Measurements from ENCODE around the gene DCUN1D3. TPM values are rescaled to one million over a fixed set of nuclear protein-coding genes. Genes with fewer than 3 reads are reported as not detected.
A peak's percentile ranks its signal among the peaks of the same experiment; 100 is the strongest.

Gene DCUN1D3
- total RNA-seq, 1 experiment from 2014 or later = 16.1 TPM

- peak overlapping the region; percentile 99 for H3K14ac ChIP-seq (ENCODE audit: insufficient read depth, low read length)
- H3K27me3 ChIP-seq (ENCODE audit: insufficient read depth, low read length) = no peaks in the 10 kb centered on the region
- no peak overlapping the region for H3K23ac ChIP-seq (ENCODE audit: insufficient read length, low read depth, low read length)
- Mint-ChIP-seq H3K4me1 (peaks cover 51 to 55% of the 10 kb centered on the region in 2 experiments), H3K27me3 (ENCODE audit: low read depth) (no peaks in the 10 kb centered on the region), H3K36me3 (ENCODE audit: insufficient read depth in 1 of 3, low read depth in 3 of 3) (peaks cover 3 to 20% (median 18%) of the 10 kb centered on the region in 3 experiments; a peak in 6 of 7 replicates), H3K9me3 (no peaks in the 10 kb centered on the region; a peak in 1 of 5 replicates), H3K27ac (peak overlapping the region; percentile 99 to 100 (median 100)), H3K4me3 (peak overlapping the region; percentile 75 to 96)
- H2BK20ac ChIP-seq (ENCODE audit: low read depth, low read length, poor library complexity, severe bottlenecking) = no peak overlapping the region
- peaks cover 5% of the 10 kb centered on the region for H3K79me1 ChIP-seq (ENCODE audit: insufficient read depth, low read depth, low read length, poor library complexity, severe bottlenecking)
- no peak overlapping the region for H2BK5ac ChIP-seq (ENCODE audit: insufficient read length, low read length)
- H3K27ac ChIP-seq (ENCODE audit: insufficient read length, low read depth, low read length) = peak overlapping the region; percentile 48
- H3K23me2 ChIP-seq (ENCODE audit: insufficient read length, low read depth, low read length, poor library complexity, severe bottlenecking) = peaks cover 14% of the 10 kb centered on the region
- peak overlapping the region; percentile 64 for H2BK120ac ChIP-seq (ENCODE audit: low read depth, low read length, poor library complexity, severe bottlenecking)
- H4K8ac ChIP-seq (replicated peaks; ENCODE audit: insufficient read length, low read depth, low read length) = no peak overlapping the region
- no peak for TF ChIP-seq CTCF (conservative IDR thresholded peaks at IDR 0.05)
- no peak overlapping the region for H2BK15ac ChIP-seq (ENCODE audit: low read depth, low read length)
- no peak overlapping the region for H2AK5ac ChIP-seq (ENCODE audit: insufficient read length, low read length)
- no peaks in the 10 kb centered on the region for H3K9me3 ChIP-seq (ENCODE audit: control insufficient read depth, low read depth, low read length)
- H3K18ac ChIP-seq (ENCODE audit: insufficient read length, low read depth, low read length) = peak overlapping the region; percentile 99
- peak overlapping the region; percentile 52; the same call in 1 of the 2 replicates for H3K4ac ChIP-seq (ENCODE audit: low read depth, low read length)
- no peak overlapping the region for H3T11ph ChIP-seq (ENCODE audit: low read length)
- H2AFZ ChIP-seq (ENCODE audit: low read length) = no peak overlapping the region
- no peaks in the 10 kb centered on the region for H4K20me1 ChIP-seq (ENCODE audit: control insufficient read depth, insufficient read depth, insufficient read length)
- peak overlapping the region; percentile 31 for H4K91ac ChIP-seq (ENCODE audit: insufficient read length, low read depth, low read length)
- peak overlapping the region; percentile 79 for H3K4me2 ChIP-seq (ENCODE audit: insufficient read depth, insufficient read length, low read length)
- no CpG with 5 or more reads among the region's 20 CpGs for WGBS (ENCODE audit: extremely low coverage, insufficient read length, low lambda C conversion rate)
- no peaks in the 10 kb centered on the region for H3K4me1 ChIP-seq (ENCODE audit: insufficient read depth, low read length)
- H3K9ac ChIP-seq (ENCODE audit: extremely low read depth, insufficient read length, low read length) = peak overlapping the region; percentile 98
- H2BK12ac ChIP-seq (ENCODE audit: insufficient read length, low read depth, low read length) = peak overlapping the region; percentile 1
- H3K79me2 ChIP-seq (ENCODE audit: insufficient read depth, low read length) = peaks cover 14% of the 10 kb centered on the region; the same call in 1 of the 2 replicates
- peak overlapping the region; percentile 6 for H4K5ac ChIP-seq (ENCODE audit: insufficient read length, low read depth, low read length)
- no peak for DNase-seq
- peak overlapping the region; percentile 34 for H3K56ac ChIP-seq (ENCODE audit: insufficient read length, low read depth, low read length)
These were observed 894 bp upstream of the DCUN1D3 start for GRCh38 chr16:20901068-20901435.
